HUES6 (cell line): ENCODE measurements around the gene RNF175.

Experiments
- H3K27ac ChIP-seq: 2 replicates; pipeline ENCODE4 v1.7.0; 2013; ENCODE audit warnings: low read depth, mild to moderate bottlenecking, low read length, inconsistent platforms
- H3K27me3 ChIP-seq: 2 replicates; pipeline ENCODE4 v1.6.1; 2013; ENCODE audit warnings: low read length; ENCODE audit not compliant: control insufficient read depth, insufficient read depth
- H3K36me3 ChIP-seq: 2 replicates; pipeline ENCODE4 v1.6.1; 2013; ENCODE audit warnings: low read length; ENCODE audit not compliant: control insufficient read depth, insufficient read depth
- H3K4me1 ChIP-seq: 2 replicates; pipeline ENCODE4 v1.6.1; 2013; ENCODE audit warnings: low read length; ENCODE audit not compliant: control insufficient read depth, insufficient read depth
- H3K4me3 ChIP-seq: 2 replicates; pipeline ENCODE4 v1.5.1; 2013; ENCODE audit warnings: low read depth, low read length
- H3K9ac ChIP-seq: one replicate; pipeline ENCODE4 v1.6.1; 2013; ENCODE audit warnings: mild to moderate bottlenecking, low read length
- H3K9me3 ChIP-seq: 2 replicates; pipeline ENCODE4 v1.6.1; 2013; ENCODE audit warnings: low read depth, low read length; ENCODE audit not compliant: control insufficient read depth, insufficient read depth

Gene RNF175

DNA sequence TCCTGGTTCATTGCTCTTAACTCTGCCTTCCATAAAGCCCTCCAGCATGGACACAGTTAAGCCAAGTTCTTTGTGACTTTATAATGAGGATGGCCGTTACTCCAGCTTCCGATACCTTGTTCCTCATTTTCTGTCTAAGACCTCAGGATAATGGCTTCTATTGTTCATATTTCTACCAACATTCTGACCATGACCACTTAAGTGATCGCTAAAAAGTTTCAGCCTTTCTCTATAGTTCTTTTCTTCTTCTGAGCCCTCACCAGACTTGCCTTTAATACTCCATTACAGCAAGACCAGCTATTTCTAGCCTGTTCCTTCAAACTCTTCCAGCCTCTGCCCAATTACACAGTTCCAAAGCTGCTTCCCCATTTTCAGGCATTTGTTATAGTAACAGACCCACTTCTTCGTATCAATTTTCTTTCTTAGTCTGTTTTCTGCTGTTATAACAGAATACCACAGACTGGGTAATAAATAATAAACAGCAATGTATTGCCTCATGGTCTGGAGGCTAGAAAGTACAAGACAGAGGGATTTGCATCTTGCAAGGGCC, 12.3 kb downstream of the RNF175 start:
- H3K9me3 ChIP-seq = no peaks in the 10 kb centered on the region
- H3K27me3 ChIP-seq = no peaks in the 10 kb centered on the region
- peaks cover 4% of the 10 kb centered on the region; the same call in 1 of the 2 replicates for H3K36me3 ChIP-seq
- H3K4me1 ChIP-seq = no peaks in the 10 kb centered on the region
- no peak overlapping the region for H3K27ac ChIP-seq
- no peak overlapping the region for H3K4me3 ChIP-seq
- no peak overlapping the region for H3K9ac ChIP-seq

DNA sequence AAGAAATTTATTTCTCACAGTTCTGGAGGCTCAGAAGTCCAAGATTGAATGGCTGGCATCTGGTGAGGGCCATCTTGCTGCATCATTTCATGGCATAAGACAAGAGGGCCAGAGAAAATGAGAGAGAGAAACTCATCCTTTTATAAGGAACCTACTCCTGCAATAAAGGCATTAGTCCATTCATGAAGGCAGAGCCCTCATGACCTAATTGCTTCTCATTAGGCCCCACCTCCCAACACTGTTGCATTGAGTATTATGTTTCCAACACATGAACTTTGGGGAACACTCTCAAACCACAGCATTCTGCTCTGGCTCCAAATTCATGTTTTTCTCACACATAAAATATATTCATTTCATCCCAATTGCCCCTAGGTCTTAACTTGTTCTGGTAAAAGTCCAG, 14.2 kb downstream of the RNF175 start:
- no peak overlapping the region for H3K27ac ChIP-seq
- H3K36me3 ChIP-seq = peaks cover 8% of the 10 kb centered on the region; the same call in 1 of the 2 replicates
- no peak overlapping the region for H3K4me3 ChIP-seq
- H3K27me3 ChIP-seq = no peaks in the 10 kb centered on the region
- peaks cover 3% of the 10 kb centered on the region for H3K9me3 ChIP-seq
- no peaks in the 10 kb centered on the region for H3K4me1 ChIP-seq
- H3K9ac ChIP-seq = no peak overlapping the region

DNA sequence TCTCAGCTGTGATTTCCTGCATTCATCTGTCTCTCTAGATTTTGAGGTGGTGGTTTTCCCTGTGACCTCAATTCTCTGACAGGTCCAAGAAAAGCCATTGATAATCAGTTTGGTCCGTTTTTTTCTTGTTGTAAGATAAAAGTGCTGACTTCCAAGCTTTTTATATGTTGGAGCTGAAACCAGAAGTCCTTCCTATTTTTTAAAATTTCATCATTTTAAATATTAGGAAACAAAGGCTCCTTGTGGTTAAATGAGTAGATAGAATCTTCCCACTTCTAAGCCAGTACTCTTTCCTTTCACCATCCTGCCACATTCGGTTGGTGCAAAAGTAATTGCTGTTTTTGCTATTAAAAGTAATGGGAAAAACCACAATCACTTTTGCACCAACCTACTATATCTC, 18.3 kb downstream of the RNF175 start:
- no peak overlapping the region for H3K9ac ChIP-seq
- no peaks in the 10 kb centered on the region for H3K27me3 ChIP-seq
- H3K27ac ChIP-seq = no peak overlapping the region
- H3K4me3 ChIP-seq = no peak overlapping the region
- H3K36me3 ChIP-seq = peaks cover 8% of the 10 kb centered on the region; the same call in 1 of the 2 replicates
- H3K4me1 ChIP-seq = no peaks in the 10 kb centered on the region
- peaks cover 6% of the 10 kb centered on the region for H3K9me3 ChIP-seq

DNA sequence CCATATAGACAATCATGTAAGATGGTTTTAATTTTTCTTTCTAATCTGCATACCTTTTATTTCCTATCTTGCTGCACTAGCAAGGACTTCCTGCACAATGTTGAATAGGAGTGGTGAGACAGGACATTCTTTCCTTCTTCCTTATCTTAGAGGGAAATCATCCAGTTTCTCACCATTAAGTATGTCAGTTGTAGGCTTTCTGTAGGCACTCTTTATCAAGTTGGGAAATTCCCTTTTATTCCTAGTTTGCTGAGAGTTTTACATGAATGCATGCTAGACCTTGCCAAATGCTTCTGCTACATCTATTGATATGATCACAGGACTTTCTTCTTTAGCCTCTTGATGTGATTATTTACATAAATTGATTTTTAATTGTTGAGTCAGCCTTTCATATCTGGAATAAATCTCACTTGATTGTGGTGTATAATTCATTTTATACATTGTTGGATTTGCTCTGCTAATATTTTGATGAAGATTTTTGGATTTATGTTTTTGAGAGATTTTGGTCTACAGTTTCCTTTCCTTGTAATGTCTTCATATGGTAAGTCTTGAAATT, 23.8 kb downstream of the RNF175 start:
- Histone ChIP-seq H3K36me3 (0 out of 2 replicates have a peak, but pooled peaks cover 3% of the 10 kb centered on the region), H3K9ac (no peak overlapping the region), H3K27ac (no peak overlapping the region), H3K4me3 (no peak overlapping the region), H3K9me3 (peaks cover 5% of the 10 kb centered on the region), H3K4me1 (peaks cover 4% of the 10 kb centered on the region; the same call in 1 of the 2 replicates), H3K27me3 (no peaks in the 10 kb centered on the region)

DNA sequence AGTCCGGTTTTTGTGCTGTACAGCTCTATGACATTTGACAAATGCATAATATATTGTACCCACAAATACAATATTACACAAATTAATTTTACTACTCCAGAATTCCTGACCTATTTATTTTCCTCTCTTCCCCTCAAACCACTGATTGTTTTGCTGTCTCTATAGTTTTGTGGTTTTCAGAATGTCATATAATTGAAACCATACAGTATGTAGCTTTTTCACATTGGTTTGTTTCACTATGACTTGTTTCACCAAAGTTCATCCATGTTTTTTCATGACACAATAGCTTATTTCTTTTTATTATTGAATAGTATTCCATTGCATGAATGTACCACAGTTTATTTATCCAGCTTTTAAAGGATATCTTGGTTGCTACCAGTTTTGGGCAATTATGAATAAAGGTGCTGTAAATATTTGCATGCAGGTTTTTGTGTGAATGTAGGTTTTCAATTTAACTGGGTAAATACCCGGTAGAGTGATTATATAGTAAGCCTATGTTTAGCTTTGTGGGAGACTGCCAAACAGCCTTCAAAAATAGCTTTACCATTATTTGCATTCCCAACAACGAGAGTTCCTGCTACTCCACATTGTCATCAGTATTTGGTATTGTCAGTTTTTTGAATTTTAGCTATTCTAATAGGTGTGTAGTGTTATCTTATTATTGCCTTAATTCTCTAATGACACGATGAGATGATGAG, 25.9 kb downstream of the RNF175 start:
- H3K4me3 ChIP-seq = no peak overlapping the region
- peaks cover 4% of the 10 kb centered on the region; the same call in 1 of the 2 replicates for H3K4me1 ChIP-seq
- no peak overlapping the region for H3K9ac ChIP-seq
- no peaks in the 10 kb centered on the region for H3K9me3 ChIP-seq
- no peaks in the 10 kb centered on the region for H3K36me3 ChIP-seq
- no peak overlapping the region for H3K27ac ChIP-seq
- no peaks in the 10 kb centered on the region for H3K27me3 ChIP-seq

DNA sequence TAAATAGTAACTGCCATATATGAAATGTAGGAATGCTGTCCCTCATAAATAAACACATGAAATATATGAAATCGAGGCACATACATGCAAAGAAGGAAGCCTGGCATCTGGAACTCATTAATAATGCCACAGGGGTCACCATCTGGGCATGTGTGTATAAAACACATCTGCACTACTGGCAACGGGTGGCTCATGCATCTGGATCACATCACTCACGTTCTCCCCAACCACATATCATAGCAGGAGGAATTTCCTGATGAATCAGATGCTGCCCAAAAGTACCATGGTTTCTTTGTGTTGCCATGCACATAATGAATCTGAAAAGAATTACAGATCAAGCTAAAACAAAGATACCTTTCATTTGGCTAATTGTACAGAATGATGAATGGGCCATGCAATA, 28.6 kb downstream of the RNF175 start:
- Histone ChIP-seq H3K9ac (no peak overlapping the region), H3K36me3 (no peaks in the 10 kb centered on the region), H3K27ac (no peak overlapping the region), H3K27me3 (no peaks in the 10 kb centered on the region), H3K4me3 (no peak overlapping the region), H3K9me3 (no peaks in the 10 kb centered on the region), H3K4me1 (peaks cover 4% of the 10 kb centered on the region; the same call in 1 of the 2 replicates)

DNA sequence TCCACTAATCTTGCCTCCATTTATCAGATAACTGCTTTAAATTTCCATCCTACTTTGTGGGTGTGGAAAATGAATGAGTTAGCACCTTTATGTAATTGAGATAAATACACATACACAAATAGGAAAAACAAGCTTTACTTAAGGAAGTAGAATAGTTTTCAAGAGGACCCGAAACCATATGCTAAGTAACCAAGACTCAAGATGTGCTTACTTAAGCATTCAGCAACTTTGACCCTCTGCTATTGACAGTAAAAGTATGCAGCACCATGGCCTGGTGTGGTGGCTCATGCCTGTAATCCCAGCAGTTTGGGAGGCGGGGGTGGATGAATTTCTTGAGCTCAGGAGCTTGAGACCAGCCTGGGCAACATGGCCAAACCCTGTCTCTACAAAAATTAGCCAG, 29.9 kb downstream of the RNF175 start:
- Histone ChIP-seq H3K9ac (no peak overlapping the region), H3K4me1 (peaks cover 4% of the 10 kb centered on the region; the same call in 1 of the 2 replicates), H3K4me3 (no peak overlapping the region), H3K27me3 (no peaks in the 10 kb centered on the region), H3K36me3 (no peaks in the 10 kb centered on the region), H3K9me3 (no peaks in the 10 kb centered on the region), H3K27ac (no peak overlapping the region)

DNA sequence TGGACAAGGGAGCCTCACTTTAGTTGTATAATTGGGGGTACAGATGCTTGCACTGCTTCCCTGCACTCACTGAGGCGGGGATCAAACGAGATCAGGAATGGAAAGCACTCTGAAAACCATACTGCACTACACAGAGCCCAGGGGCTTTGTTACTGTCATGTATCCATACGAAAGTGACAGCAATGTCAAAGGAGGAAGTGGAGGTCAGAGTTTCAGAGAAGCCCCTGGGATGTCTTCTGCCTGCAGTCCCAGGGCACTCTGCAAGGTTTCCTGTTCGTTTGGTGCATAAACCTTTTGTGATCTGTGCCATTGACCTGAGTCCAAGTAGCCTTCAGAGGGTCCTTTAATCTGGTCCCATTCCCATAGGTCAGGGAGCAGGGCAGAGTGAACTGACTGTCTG, 31.2 kb downstream of the RNF175 start:
- H3K27ac ChIP-seq = no peak overlapping the region
- no peaks in the 10 kb centered on the region for H3K36me3 ChIP-seq
- no peak overlapping the region for H3K9ac ChIP-seq
- no peaks in the 10 kb centered on the region for H3K9me3 ChIP-seq
- no peak overlapping the region for H3K4me3 ChIP-seq
- peaks cover 4% of the 10 kb centered on the region; the same call in 1 of the 2 replicates for H3K4me1 ChIP-seq
- no peaks in the 10 kb centered on the region for H3K27me3 ChIP-seq

DNA sequence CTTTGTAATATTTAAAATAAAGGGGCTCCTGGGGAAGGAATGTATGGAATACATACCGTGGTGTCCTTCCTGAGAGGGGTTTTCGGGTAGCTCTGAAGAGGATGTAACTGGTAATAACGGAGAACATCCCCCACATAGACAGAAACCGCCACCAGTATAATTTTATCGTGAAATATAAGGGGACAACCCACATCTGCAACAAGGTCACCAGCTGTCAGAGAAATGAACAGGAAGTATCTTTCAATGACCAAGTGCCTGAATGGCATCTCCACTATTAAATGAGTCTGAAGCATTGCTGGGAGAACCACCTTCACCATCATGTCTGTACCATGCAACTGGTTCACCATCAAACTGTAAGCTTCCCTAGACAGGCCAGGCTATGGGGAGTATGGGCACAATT, 31.7 kb downstream of the RNF175 start:
- Histone ChIP-seq H3K36me3 (no peaks in the 10 kb centered on the region), H3K9me3 (no peaks in the 10 kb centered on the region), H3K27me3 (no peaks in the 10 kb centered on the region), H3K4me1 (peaks cover 4% of the 10 kb centered on the region; the same call in 1 of the 2 replicates), H3K9ac (no peak overlapping the region), H3K4me3 (no peak overlapping the region), H3K27ac (no peak overlapping the region)

DNA sequence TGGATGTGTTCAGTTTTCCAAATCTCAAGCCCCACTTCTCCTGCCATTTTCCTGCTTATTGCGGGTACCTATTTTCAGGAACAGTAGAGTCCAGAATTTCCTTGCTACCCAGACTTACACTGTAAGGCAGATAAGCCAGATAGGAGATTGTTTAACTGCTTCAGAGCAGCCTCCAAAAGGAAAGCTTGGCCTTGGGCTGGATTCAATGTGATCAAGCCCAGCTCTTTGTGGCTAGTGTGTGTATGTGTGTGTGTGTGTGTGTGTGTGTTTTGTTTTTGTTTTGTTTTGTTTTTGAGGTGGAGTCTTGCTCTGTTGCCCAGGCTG, 34.0 kb downstream of the RNF175 start:
- H3K9me3 ChIP-seq = no peaks in the 10 kb centered on the region
- no peak overlapping the region for H3K27ac ChIP-seq

DNA sequence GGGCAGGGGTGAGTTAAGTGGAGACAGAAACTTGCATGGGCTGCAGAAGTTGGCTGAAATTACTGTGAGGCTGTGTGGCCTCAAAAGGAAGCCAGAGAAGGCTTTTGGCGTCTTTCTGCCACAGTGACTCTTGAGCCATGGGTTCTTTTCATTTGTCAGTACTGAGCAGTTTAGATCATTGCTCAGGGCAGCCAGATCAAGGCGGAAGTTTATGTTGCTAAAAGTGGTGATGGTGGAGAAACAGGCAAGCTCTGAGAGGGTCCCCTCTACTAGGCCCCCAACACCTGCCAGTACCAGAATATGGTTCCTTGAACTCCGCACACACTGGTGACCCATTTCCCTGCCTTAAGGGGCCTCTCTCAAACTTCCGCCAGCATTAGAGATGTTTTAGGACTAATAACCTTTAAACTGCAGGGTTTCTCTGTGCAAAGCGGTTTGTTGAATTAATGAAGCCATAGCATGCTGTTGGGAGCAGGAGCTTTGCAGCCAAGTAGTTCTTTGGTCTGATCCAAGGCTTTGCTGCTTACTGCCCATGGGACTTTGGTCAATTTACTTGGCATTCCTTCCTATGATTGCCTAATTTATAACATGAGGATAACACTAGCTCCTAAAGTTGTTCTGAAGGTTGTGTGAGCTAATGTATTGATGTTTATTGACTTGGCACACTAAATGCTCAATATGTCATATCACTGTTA, 34.5 kb downstream of the RNF175 start:
- H3K9me3 ChIP-seq = no peaks in the 10 kb centered on the region
- H3K4me3 ChIP-seq = no peak overlapping the region
- H3K36me3 ChIP-seq = no peaks in the 10 kb centered on the region
- no peak overlapping the region for H3K27ac ChIP-seq
- H3K9ac ChIP-seq = no peak overlapping the region
- no peaks in the 10 kb centered on the region for H3K27me3 ChIP-seq
- no peaks in the 10 kb centered on the region for H3K4me1 ChIP-seq

More for the DNA sequence above, 34.0 kb downstream of the RNF175 start:
- Histone ChIP-seq H3K4me3 (no peak overlapping the region), H3K9ac (no peak overlapping the region), H3K27me3 (no peaks in the 10 kb centered on the region), H3K36me3 (no peaks in the 10 kb centered on the region), H3K4me1 (no peaks in the 10 kb centered on the region)
